Small intestine (tissue), 7 donors: ENCODE data around the gene RGPD3. TPM values are rescaled to one million over a fixed set of nuclear protein-coding genes. Genes with fewer than 3 reads are reported as not detected.
"Not testable (repeated sequence)": the region's sequence is repeated elsewhere in the genome, so short reads cannot be mapped to it uniquely, and the experiment has no call there.

Experiments
- DNase-seq, 2 donors: peaks; one replicate each; pipeline versions ENCODE4 v3.0.0 to v3.0.0-alpha.2; 2013
- FAIRE-seq: peaks from 2 replicates; lab custom pipeline; 2012; peaks lifted over from hg19 to GRCh38; lab: Jason Lieb, UNC
- H3K27ac ChIP-seq, 3 donors: one replicate each; pipeline ENCODE4 v1.5.1; 2013; ENCODE audit warnings: low read length in 2 of 3, mild to moderate bottlenecking in 2 of 3, control low read depth in 1 of 3, inconsistent platforms in 1 of 3, low read depth in 1 of 3, moderate library complexity in 1 of 3
- H3K27me3 ChIP-seq, 3 donors: one replicate each; pipeline ENCODE4 v1.6.1; 2013; ENCODE audit warnings: low read length in 3 of 3, inconsistent platforms in 1 of 3; ENCODE audit not compliant: control insufficient read depth in 3 of 3, insufficient read depth in 3 of 3
- H3K36me3 ChIP-seq, 3 donors: one replicate each; pipeline ENCODE4 v1.6.1; 2013; ENCODE audit warnings: low read length in 3 of 3, inconsistent platforms in 1 of 3, low read depth in 1 of 3, mild to moderate bottlenecking in 1 of 3, moderate library complexity in 1 of 3; ENCODE audit not compliant: control insufficient read depth in 3 of 3, insufficient read depth in 2 of 3
- H3K4me1 ChIP-seq, 3 donors: one replicate each; pipeline ENCODE4 v1.6.1; 2013; ENCODE audit warnings: low read length in 2 of 3, inconsistent platforms in 1 of 3, low read depth in 1 of 3, mild to moderate bottlenecking in 1 of 3, moderate library complexity in 1 of 3; ENCODE audit not compliant: control insufficient read depth in 3 of 3, insufficient read depth in 2 of 3
- H3K4me3 ChIP-seq, 3 donors: one replicate each; pipeline ENCODE4 v1.5.1; 2013; ENCODE audit warnings: low read length in 3 of 3, control low read depth in 1 of 3, inconsistent platforms in 1 of 3, low read depth in 1 of 3, mild to moderate bottlenecking in 1 of 3, moderate library complexity in 1 of 3
- H3K9me3 ChIP-seq, 2 donors: one replicate each; pipeline ENCODE4 v1.6.1; 2013; ENCODE audit warnings: low read depth in 1 of 2, low read length in 1 of 2; ENCODE audit not compliant: control insufficient read depth in 2 of 2, insufficient read depth in 1 of 2
- WGBS, 3 donors: extraction: QIAGEN DNeasy Blood & Tissue Kit; methylation state at CpG; one replicate each; pipeline ENCODE4 v1.1.7; 2013; 5-methylcytosine and 5-hydroxymethylcytosine counted together
- polyA plus RNA-seq, 4 donors: library from polyadenylated mRNA; stranded (reverse) in 3 of 4; unstranded in 1 of 4; fragments of 200-250 nt in 3 of 4; fragments of 120-200 nt in 1 of 4; gene quantifications; one replicate each; pipeline versions ENCODE4 v1.2.1 to v1.2.3, GENCODE V29; 2013
- donor health status: healthy with polysubstance abuse.
- donor health status: control.
- donor health status: control.
- donor health status: Bipolar disorder and iron deficiency.
- donor health status: healthy.

RGPD3 gene
- polyA plus RNA-seq, 4 donors: under 0.01 to 0.28 (median 0.13) TPM; not detected in 1

DNA sequence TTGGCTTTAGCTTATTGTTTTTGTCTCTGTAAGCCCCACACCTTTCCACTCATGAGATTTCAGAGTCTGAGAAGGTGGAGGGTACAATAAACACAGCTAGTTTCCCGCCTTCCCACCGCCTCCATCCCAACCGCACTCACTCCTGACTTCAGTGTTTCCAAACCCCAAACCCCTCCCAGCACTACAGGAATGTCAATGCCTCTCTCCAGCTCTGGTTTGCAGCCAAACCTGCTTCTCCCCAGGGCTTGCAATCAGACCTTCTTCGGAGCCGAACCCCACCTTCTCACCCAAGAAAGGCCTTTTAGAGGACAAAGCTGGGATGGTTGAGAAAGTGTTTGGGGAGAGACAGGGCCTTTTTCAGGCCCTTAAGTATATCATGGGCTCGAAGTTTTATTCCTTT, 24.7 kb upstream of the RGPD3 start:
- 45 to 62% (median 54%) methylated on average over 6 of the region's 6 CpGs for WGBS, 3 donors
- FAIRE-seq: not testable (repeated sequence)

DNA sequence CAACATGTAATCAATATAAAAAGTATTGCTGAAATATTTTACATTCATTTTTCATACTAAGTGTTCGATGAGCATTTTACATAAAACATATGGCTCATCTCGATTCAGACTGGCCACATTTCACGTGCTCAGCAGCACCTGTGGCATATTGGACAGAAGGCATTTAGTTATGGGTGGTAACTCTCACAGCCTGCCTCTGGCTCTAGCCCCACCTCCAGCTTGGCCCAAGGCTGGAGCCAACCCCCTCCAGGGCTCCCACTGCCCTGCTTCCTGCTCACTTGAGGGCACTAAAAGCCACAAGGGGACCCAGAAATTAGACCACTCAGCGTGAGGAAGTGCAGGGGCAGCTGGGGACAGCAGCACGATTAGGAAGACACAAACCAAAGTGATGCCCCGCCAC, 24.2 kb upstream of the RGPD3 start:
- not testable (repeated sequence) for H3K9me3 ChIP-seq, DNase-seq, H3K4me3 ChIP-seq, H3K27ac ChIP-seq, H3K27me3 ChIP-seq, H3K4me1 ChIP-seq, FAIRE-seq, H3K36me3 ChIP-seq
- 71 to 91% (median 76%) methylated on average over 5 to 6 of the region's 6 CpGs for WGBS, 3 donors

More for the DNA sequence above, 24.7 kb upstream of the RGPD3 start:
- DNase-seq, H3K4me3 ChIP-seq, H3K4me1 ChIP-seq, H3K9me3 ChIP-seq, H3K27ac ChIP-seq, H3K36me3 ChIP-seq, H3K27me3 ChIP-seq: not testable (repeated sequence)

DNA sequence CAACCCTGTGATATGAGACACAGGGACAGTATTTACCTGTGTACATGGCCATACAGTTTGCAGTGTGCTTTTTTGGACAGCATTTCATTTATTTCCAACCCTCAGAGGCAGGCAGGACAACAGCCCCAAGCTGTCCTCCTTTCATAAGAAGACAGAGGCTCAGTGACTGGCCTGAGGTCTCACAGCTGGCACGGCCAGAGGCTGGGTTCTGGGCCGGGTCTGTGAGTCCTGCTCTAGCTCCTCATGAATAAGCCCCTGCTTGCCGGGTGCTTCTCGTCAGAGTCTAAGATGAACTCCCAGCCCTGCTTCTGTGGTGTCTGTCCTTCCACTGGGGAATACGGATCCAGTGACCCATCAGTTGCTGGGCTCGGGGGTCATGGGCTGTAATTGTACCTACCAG, 21.5 kb upstream of the RGPD3 start:
- not testable (repeated sequence) for H3K36me3 ChIP-seq, H3K9me3 ChIP-seq, H3K4me3 ChIP-seq, DNase-seq, H3K4me1 ChIP-seq, H3K27ac ChIP-seq, FAIRE-seq
- 69 to 80% (median 80%) methylated on average over 6 of the region's 6 CpGs for WGBS, 3 donors
- peaks cover 0 to 13% (median 0%) of the 10 kb centered on the region in 3 donors for H3K27me3 ChIP-seq

DNA sequence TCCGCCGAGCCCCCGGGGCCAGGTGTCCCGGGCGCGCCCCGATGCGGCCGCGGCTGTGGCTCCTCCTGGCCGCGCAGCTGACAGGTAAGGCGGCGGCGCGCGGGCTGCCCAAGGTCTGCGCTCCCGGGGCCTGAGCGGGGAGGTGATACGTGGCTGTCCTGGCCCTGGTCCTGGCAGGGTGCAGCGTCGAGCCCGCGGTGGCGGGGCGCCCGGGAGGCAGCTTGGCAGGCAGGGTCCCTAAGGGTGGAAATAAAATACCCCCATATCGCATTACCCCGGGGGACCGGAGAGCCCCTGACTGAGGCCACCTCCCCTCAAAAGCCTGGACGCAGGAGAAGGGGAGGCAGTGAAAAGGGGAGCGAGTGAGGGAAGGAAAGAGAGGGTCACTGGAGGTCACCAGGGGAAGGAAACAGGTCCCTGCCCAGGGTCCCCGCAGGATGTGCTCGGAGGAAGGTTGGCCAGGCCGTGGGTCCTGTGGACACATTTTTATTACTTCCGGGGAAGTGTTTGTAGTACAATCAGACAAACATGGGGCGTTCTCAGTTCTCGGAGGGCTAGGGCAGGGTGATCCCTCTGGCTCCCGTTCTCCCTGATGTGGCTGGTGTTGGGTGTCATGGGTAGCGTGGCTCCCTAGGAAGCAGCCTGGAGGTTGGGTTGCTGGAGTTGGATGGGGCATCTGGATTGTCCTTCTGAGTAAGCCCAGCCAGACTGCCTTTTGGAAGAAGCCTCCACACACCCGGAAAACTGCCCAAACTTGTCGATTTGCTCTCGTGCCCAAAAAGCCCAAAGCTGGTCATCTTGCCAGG, 19.4 kb upstream of the RGPD3 start:
- not testable (repeated sequence) for FAIRE-seq, H3K4me1 ChIP-seq, H3K9me3 ChIP-seq, H3K36me3 ChIP-seq, H3K27ac ChIP-seq
- 15 to 22% (median 18%) methylated on average over 24 to 44 of the region's 44 CpGs for WGBS, 3 donors
- H3K4me3 ChIP-seq: peak overlapping the region in 1 of 3 donors; percentile 13
- DNase-seq: peak in 1 of 2 donors; percentile 36
- peaks cover 0 to 13% (median 0%) of the 10 kb centered on the region in 3 donors for H3K27me3 ChIP-seq

DNA sequence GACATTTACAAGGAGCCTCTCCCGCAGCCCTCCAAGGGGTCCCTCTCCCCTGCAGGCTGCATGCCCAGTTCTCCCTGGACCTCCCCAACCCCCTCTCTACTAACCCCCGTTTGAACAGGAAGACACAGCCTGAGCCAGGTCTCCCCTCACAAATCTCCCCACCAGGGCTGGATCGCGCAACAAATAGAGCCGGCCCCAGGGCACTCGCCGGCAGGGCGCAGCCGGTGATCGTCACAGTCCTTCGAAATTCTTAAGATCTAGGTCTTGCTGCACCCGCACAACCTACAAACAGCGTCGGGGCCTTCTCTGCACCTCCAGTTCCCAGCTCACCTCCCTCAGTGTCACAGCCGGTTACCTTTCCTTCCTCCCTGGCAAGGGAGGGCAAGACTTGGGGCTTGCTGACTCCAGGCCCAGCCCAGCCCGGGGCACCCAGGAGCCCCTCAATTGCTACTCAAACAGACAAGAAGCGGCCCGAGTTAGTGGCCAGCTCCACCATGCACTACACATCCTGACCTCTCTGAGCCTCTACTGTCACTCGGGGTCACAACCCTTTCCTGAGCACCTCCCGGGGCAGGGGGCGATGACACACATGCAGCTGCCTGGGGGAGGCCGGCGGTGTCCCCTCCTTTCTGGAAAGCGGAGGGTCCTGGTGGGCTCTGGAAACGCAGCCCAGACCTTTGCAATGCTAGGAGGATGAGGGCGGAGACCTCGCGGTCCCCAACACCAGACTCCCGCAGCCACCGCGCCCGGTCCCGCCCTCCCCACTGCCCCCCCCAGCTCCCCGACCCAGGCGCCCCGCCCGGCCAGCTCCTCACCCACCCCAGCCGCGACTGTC, 18.6 kb upstream of the RGPD3 start, which contains the start of gene CD8B2:
Gene CD8B2, plus strand, starts transcription at position 814 of the 835 bp plus-strand sequence. CDS start 63 bp downstream, outside the sequence.
- DNase-seq: peak in 1 of 2 donors; percentile 5
- FAIRE-seq, H3K36me3 ChIP-seq, H3K27ac ChIP-seq, H3K9me3 ChIP-seq, H3K4me1 ChIP-seq: not testable (repeated sequence)
- WGBS, 3 donors: 15 to 38% (median 32%) methylated on average over 13 to 33 of the region's 39 CpGs
- H3K27me3 ChIP-seq: peaks cover 0 to 13% (median 0%) of the 10 kb centered on the region in 3 donors
- peak within 1 kb of the TSS in 1 of 3 donors; percentile 13 for H3K4me3 ChIP-seq

DNA sequence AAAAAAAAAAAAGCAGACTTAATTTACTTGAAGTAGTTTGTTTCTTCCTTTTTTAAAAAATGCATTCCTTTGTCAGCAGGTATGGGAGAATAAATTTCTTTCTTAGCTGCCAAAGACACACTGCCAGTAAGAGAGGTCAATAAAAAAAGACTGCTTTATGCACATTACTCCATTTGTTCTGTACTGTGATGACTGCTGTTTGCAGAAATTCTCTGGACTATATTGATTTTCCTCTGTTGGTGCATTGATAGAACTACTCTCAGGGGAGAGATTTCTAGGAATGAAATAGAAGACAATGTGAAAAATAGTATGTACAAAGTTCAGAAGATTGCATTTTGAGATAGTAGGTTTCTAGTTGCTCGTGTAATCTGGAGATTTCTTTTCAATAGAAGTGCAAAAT, 11.3 kb upstream of the RGPD3 start:
- WGBS, 3 donors: no CpG with 5 or more reads among the region's 1 CpG
- not testable (repeated sequence) for FAIRE-seq, H3K27me3 ChIP-seq, H3K9me3 ChIP-seq, H3K4me1 ChIP-seq, H3K27ac ChIP-seq, DNase-seq, H3K36me3 ChIP-seq, H3K4me3 ChIP-seq

DNA sequence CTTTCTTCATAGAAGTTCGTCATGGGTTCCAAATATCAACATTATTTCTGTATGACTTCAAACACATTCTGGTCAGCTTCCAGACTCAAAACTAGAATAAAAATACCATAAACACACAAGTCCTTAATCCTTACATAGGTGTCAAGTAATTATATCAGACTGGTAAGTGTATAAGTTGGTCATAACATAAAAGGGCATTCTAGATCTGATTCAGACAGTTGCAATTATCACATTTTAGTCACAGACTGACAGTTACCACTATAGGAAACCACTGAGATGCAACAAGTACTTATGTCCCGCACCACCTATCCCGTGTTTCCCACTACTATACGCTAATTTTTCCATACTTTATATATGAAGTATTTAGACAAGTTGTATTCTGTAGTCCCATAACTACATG, 9.4 kb upstream of the RGPD3 start:
- DNase-seq: not testable (repeated sequence)
- peak; percentile 19 for FAIRE-seq

DNA sequence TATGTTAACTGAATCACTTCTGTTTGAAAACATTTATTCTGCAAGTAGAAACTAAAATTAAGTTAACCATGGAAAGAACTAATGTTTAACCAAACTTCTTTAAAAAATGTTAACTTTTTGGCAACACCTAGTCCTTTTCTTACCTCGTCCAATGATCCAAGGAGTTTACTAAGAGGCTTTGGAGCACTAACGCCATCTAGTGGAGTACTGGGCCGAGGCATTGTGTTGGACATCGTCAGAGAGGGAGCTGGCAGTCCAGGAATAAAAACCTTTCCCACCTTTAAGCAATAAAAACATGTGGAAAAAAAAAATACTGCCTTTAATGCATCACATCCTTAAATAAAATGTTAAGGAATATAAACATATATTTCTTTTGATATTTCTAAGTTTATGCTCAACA, 2.4 kb upstream of the RGPD3 start:
- not testable (repeated sequence) for H3K27me3 ChIP-seq, H3K36me3 ChIP-seq, H3K9me3 ChIP-seq, DNase-seq, H3K4me3 ChIP-seq, FAIRE-seq, H3K4me1 ChIP-seq, H3K27ac ChIP-seq
- 0 to 4% (median 0%) methylated on average over 4 of the region's 4 CpGs for WGBS, 3 donors

More for the DNA sequence above, 9.4 kb upstream of the RGPD3 start:
- not testable (repeated sequence) for H3K36me3 ChIP-seq, H3K27me3 ChIP-seq, H3K4me3 ChIP-seq, H3K9me3 ChIP-seq, H3K4me1 ChIP-seq, H3K27ac ChIP-seq
- WGBS, 3 donors: 68 to 83% (median 73%) methylated on average over 1 of the region's 4 CpGs
